ENCODE results near the gene KIF26A. TPM values are rescaled to one million over a fixed set of nuclear protein-coding genes. Genes with fewer than 3 reads are reported as not detected.

The KIF26A gene
- total RNA-seq, 1 donor from 2014 or later: 1.4 TPM

GRCh38 chr14:104116288-104116755 lies 22.1 kb upstream of the KIF26A start:
- Histone ChIP-seq H3K36me3 (ENCODE audit: insufficient read depth, low read length) (no peaks in the 10 kb centered on the region), H3K27me3 (ENCODE audit: insufficient read depth, low read length) (peaks cover 12% of the 10 kb centered on the region), H3K4me1 (ENCODE audit: insufficient read depth, low read length) (no peaks in the 10 kb centered on the region), H3K4me3 (ENCODE audit: insufficient read depth, low read depth, low read length) (no peak overlapping the region), H3K4me2 (ENCODE audit: low read length) (peak overlapping the region; percentile 19), H3K79me2 (ENCODE audit: insufficient read depth, low read length) (no peaks in the 10 kb centered on the region), H3K9me3 (ENCODE audit: insufficient read depth, low read depth, low read length) (no peaks in the 10 kb centered on the region), H2AFZ (ENCODE audit: low read depth, low read length) (no peak overlapping the region), H3K27ac (ENCODE audit: low read depth, low read length) (no peak overlapping the region), H3K9ac (ENCODE audit: low read length) (no peak overlapping the region), H4K20me1 (ENCODE audit: insufficient read depth, low read length) (no peaks in the 10 kb centered on the region)
- DNase-seq (ENCODE audit: low read depth) (no peak), FAIRE-seq (no peak)
- Mint-ChIP-seq H3K9me3 (ENCODE audit: unreplicated experiment) (no peaks in the 10 kb centered on the region), H3K4me3 (ENCODE audit: unreplicated experiment) (no peak overlapping the region), H3K4me1 (ENCODE audit: low read depth, unreplicated experiment) (no peaks in the 10 kb centered on the region), H3K36me3 (ENCODE audit: low read depth, unreplicated experiment) (no peaks in the 10 kb centered on the region), H3K27ac (ENCODE audit: unreplicated experiment) (no peak overlapping the region), H3K27me3 (ENCODE audit: low read depth, unreplicated experiment) (peaks cover 60% of the 10 kb centered on the region)
- TF ChIP-seq EZH2 (IDR thresholded peaks at IDR 0.05; ENCODE audit: insufficient read depth, low read length) (no peak), CTCF (IDR thresholded peaks at IDR 0.05; ENCODE audit: insufficient read depth, low read depth, low read length) (no peak)

- FAIRE-seq: no peak
- H3K27ac Mint-ChIP-seq (ENCODE audit: unreplicated experiment): no peak overlapping the region
- H3K27ac ChIP-seq (ENCODE audit: low read depth, low read length): no peak overlapping the region
- no peaks in the 10 kb centered on the region for H3K9me3 ChIP-seq (ENCODE audit: insufficient read depth, low read depth, low read length)
- H3K79me2 ChIP-seq (ENCODE audit: insufficient read depth, low read length): no peaks in the 10 kb centered on the region
- no peaks in the 10 kb centered on the region for H3K36me3 Mint-ChIP-seq (ENCODE audit: low read depth, unreplicated experiment)
- H3K4me1 Mint-ChIP-seq (ENCODE audit: low read depth, unreplicated experiment): no peaks in the 10 kb centered on the region
- no peaks in the 10 kb centered on the region for H4K20me1 ChIP-seq (ENCODE audit: insufficient read depth, low read length)
- no peak for DNase-seq (ENCODE audit: low read depth)
- no peaks in the 10 kb centered on the region for H3K9me3 Mint-ChIP-seq (ENCODE audit: unreplicated experiment)
- TF ChIP-seq CTCF (IDR thresholded peaks at IDR 0.05; ENCODE audit: insufficient read depth, low read depth, low read length) (no peak), EZH2 (IDR thresholded peaks at IDR 0.05; ENCODE audit: insufficient read depth, low read length) (no peak)
- no peak overlapping the region for H3K9ac ChIP-seq (ENCODE audit: low read length)
- H3K4me3 ChIP-seq (ENCODE audit: insufficient read depth, low read depth, low read length): no peak overlapping the region
- H3K27me3 Mint-ChIP-seq (ENCODE audit: low read depth, unreplicated experiment): peaks cover 63% of the 10 kb centered on the region
- H3K27me3 ChIP-seq (ENCODE audit: insufficient read depth, low read length): peaks cover 12% of the 10 kb centered on the region
- no peak overlapping the region for H3K4me3 Mint-ChIP-seq (ENCODE audit: unreplicated experiment)
- no peaks in the 10 kb centered on the region for H3K4me1 ChIP-seq (ENCODE audit: insufficient read depth, low read length)
- no peak overlapping the region for H2AFZ ChIP-seq (ENCODE audit: low read depth, low read length)
- peak overlapping the region; percentile 19 for H3K4me2 ChIP-seq (ENCODE audit: low read length)
- no peaks in the 10 kb centered on the region for H3K36me3 ChIP-seq (ENCODE audit: insufficient read depth, low read length)
Measured at GRCh38 chr14:104116756-104117340, 21.5 kb upstream of the KIF26A start.

- DNase-seq (ENCODE audit: low read depth) (no peak), FAIRE-seq (no peak)
- H3K4me1 Mint-ChIP-seq (ENCODE audit: low read depth, unreplicated experiment): no peaks in the 10 kb centered on the region
- Histone ChIP-seq H3K4me2 (ENCODE audit: low read length) (no peak overlapping the region), H3K9ac (ENCODE audit: low read length) (no peak overlapping the region), H3K27ac (ENCODE audit: low read depth, low read length) (no peak overlapping the region), H3K4me1 (ENCODE audit: insufficient read depth, low read length) (no peaks in the 10 kb centered on the region), H3K9me3 (ENCODE audit: insufficient read depth, low read depth, low read length) (no peaks in the 10 kb centered on the region), H3K27me3 (ENCODE audit: insufficient read depth, low read length) (peaks cover 12% of the 10 kb centered on the region), H3K79me2 (ENCODE audit: insufficient read depth, low read length) (no peaks in the 10 kb centered on the region), H2AFZ (ENCODE audit: low read depth, low read length) (no peak overlapping the region), H3K36me3 (ENCODE audit: insufficient read depth, low read length) (no peaks in the 10 kb centered on the region), H4K20me1 (ENCODE audit: insufficient read depth, low read length) (no peaks in the 10 kb centered on the region), H3K4me3 (ENCODE audit: insufficient read depth, low read depth, low read length) (no peak overlapping the region)
- H3K9me3 Mint-ChIP-seq (ENCODE audit: unreplicated experiment): no peaks in the 10 kb centered on the region
- H3K36me3 Mint-ChIP-seq (ENCODE audit: low read depth, unreplicated experiment): no peaks in the 10 kb centered on the region
- H3K27me3 Mint-ChIP-seq (ENCODE audit: low read depth, unreplicated experiment): peaks cover 60% of the 10 kb centered on the region
- TF ChIP-seq CTCF (IDR thresholded peaks at IDR 0.05; ENCODE audit: insufficient read depth, low read depth, low read length) (no peak), EZH2 (IDR thresholded peaks at IDR 0.05; ENCODE audit: insufficient read depth, low read length) (peak; percentile 77)
- H3K27ac Mint-ChIP-seq (ENCODE audit: unreplicated experiment): no peak overlapping the region
- H3K4me3 Mint-ChIP-seq (ENCODE audit: unreplicated experiment): no peak overlapping the region
Measured at GRCh38 chr14:104117341-104118005, 20.9 kb upstream of the KIF26A start.

Data from astrocyte (in vitro differentiated cells and primary cell).